Measurements from ENCODE around the gene SSB.
"Not testable (repeated sequence)": the region's sequence is repeated elsewhere in the genome, so short reads cannot be mapped to it uniquely, and the experiment has no call there.

Gene SSB

DNA sequence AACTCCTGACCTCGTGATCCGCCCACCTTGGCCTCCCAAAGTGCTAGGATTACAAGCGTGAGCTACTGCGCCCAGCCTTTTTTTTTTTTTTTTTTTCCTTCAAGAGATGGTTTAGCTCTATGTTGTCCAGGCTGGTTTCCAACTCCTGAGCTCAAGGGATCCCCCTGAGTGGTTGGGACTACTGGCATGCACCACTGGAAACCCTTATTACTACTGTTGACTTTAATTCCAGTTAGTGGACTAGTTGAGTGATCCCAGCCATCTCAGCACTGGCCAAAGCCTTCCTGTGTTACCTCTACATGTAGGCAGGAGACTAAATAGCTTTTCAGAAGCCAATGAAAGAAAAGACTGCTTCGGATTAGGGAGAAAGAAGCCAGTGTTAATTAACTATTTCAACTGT, 8.1 kb upstream of the SSB start:
- FAIRE-seq: no peak

DNA sequence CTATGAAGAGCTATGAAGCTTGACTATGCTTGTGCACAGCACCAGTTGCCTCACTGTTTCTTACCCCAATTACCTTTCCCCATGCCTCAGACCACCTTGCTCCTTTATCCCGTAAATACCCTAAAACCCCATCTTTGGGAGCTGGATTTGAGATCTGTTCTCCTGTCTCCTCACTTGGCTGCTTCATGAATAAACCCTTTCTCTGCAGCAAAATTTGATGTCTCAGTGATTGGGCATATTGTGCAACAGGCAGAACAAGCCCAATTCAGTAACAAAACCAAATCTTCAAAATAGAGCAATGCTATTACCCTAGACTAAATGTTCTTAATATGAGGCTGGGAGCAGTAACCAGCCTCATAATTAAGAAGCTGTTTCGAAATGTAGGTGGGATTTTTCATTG, 3.5 kb upstream of the SSB start:
- no peak for FAIRE-seq

DNA sequence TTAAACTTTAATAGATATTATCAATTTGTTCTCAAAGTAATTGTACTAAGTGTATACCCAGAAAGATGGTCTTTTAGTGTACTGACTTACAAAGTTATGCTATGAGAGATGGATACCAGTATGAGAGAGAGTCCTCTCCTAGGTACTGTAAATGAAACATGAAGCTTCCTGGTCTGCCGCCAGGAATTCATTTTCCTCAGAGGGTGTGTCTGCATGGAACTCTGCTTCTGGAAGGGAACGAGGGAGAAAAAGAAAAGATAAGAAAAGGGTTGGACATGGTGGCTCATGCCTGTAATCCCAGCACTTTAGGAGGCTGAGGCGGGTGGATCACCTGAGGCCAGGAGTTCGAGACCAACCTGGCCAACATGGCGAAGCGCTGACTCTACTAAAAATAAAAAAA, 2.2 kb upstream of the SSB start:
- FAIRE-seq: no peak

DNA sequence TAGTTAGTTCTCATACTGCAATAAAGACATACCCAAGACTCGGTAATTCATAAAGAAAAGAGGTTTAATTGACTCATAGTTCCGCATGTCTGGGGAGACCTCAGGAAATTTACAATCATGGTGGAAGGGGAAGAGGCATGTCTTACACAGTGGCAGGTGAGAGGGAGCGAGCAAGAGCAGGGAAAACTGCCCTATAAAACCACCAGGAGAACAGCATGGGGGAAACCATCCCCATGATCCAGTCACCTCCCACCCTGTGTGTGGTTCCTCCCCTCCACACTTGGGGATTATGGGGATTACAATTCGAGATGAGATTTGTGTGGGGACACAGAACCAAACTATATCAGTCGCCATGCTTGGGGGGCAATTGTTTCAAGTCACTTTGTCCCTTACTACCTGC, 1.1 kb upstream of the SSB start:
- FAIRE-seq: no peak

DNA sequence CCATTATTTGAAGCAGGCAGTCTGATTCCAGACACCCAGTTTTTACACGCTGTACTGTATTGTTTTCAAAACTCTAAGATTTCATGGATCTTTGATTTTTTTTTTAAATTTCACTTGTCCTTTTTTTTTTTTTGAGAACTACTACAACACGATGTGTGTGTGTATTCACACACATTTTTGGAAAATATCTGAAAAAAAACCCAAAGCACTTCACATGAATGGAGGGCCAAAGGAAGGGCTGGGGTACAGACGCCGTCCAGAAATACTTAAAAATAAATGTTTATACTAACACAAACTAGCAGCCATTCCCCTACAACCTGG, 314 bp upstream of the SSB start:
- FAIRE-seq: no peak

DNA sequence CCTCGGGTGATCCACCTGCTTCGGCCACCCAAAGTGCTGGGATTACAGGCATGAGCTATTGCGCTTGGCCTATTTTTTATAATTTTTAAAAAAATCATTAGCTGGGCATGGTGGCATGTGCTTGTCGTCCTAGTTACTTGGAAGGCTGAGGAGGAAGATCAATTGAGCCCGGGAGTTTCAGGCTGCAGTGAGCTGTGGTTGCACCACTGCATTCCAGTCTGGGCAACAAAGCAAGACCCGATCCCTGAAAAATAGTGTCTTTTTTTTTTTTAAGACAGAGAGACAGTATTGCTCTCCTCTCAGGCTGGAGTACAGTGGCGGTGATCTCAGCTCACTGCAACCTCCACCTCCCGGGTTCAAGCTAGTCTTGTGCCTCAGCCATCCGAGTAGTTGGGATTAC, 4.8 kb downstream of the SSB start:
- no peak for FAIRE-seq

DNA sequence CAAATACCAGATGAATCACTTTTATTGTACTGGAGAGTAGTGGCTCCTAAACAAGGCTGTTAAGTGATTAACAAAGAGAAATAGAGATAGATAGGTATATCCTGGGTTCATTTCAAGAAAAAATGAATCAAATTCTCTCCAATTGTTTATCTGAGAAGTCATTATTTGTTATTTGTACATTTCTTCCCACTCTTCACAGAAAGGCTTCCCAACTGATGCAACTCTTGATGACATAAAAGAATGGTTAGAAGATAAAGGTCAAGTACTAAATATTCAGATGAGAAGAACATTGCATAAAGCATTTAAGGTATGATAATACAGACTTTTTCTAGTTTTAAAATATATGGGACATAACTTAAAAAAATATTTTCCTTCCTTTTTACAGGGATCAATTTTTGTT, 7.9 kb downstream of the SSB start:
- no peak for FAIRE-seq

DNA sequence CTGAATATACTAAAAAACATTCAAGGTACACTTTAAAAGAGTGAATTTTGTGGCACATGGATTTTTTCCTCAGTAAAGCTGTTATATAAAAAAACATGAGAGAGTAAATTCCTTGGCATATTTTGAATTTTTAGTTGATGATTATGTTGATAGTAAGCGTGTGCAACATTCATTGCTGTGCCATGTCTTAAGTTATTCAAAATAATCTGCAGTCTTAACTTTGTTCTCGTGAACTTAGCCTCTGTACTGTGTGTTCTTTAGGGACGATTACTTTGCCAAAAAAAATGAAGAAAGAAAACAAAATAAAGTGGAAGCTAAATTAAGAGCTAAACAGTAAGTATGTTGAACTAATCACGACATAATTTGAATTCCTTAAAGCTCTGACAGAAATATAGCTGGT, 9.6 kb downstream of the SSB start:
- FAIRE-seq: no peak

DNA sequence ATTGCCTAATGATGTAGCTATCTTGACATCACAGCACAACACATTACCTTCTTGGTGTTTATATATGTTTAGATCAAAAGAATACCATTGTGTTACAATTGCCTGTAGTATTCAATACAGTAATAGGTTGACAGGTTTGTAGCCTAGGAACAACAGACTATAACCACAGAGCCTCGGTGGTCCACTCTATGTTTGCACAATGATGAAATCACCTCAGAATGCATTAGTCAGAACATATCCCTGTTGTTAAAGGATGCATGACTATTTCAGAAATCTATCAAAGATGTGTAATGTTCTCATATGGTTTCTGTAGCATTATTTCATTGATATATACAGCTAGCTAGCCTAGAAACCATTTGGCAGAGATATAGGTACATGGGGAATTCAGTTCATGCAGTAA, 17.2 kb downstream of the SSB start:
- no peak for FAIRE-seq

DNA sequence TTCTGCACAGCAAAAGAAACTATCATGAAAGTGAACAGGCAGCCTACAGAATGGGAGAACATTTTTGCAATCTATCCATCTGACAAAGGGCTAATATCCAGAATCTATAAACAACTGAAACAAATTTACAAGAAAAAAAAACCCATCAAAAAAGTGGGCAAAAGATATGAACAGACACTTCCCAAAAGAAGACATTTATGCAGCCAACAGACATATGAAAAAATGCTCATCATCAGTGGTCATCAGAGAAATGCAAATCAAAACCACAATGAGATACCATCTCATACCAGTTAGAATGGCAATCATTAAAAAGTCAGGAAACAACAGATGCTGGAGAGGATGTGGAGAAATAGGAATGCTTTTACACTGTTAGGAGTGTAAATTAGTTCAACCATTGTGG, 18.3 kb downstream of the SSB start:
- not testable (repeated sequence) for FAIRE-seq

DNA sequence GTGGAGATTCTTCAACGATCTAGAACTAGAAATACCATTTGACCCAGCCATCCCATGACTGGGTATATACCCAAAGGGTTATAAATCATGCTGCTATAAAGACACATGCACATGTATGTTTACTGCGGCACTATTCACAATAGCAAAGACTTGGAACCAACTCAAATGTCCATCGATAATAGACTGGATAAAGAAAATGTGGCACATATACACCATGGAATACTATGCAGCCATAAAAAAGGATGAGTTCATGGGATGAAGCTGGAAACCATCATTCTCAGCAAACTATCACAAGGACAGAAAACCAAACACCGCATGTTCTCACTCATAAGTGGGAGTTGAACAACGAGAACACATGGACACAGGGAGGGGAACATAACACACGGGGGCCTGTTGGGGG, 18.7 kb downstream of the SSB start:
- not testable (repeated sequence) for FAIRE-seq

DNA sequence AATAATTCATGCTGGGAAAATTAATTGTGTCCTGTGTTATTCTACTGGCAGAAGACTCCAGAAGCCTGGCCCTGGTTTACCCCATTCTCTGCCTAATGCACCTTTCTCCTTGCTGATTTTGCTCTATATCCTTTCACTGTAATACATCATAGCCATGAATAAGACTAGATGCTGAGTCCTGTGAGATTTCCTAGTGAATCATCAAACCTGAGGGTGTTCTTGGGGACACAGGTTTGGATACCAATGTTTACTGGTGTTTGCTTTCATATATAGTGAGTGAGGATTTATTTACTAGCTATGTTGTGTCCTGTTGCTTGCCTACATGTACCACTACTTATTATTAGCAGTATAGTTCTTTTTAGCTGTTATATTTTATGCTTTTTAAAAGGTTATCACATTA, 19.6 kb downstream of the SSB start:
- FAIRE-seq: no peak

DNA sequence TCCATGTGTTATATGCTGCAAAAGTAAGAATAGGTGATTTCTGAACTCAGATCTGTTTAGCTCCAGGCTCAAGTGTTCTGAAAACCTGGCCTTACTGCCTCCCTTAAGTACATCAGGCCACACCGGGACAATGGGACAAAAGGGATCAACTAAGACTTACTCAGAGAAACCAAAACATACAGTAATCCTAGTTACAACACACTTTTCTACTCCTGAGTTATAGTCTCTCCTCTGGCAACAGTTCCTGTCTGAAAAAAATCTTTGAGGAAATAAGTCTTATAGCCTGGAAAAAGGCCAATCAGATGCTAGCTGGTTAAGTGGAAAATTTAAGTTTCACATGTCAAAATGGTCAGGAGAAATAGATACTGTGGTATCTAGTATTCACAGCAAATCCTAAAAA, 20.4 kb downstream of the SSB start:
- FAIRE-seq: no peak

DNA sequence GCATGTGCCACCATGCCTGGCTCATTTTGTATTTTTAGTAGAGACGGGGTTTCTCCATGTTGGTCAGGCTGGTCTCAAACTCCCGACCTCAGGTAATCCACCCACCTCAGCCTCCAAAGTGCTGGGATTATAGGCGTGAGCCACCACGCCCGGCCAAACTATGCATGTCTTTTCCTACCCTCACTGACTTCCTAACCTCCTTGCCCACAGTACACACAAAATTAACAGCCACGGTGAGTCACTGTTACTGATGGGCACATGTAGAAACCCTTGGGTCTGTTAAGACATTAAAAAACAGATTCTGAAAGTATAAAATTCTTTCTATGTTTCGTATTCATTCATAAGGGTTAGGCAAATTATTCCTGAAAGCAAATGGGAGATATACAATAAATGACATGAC, 21.4 kb downstream of the SSB start:
- FAIRE-seq: not testable (repeated sequence)

DNA sequence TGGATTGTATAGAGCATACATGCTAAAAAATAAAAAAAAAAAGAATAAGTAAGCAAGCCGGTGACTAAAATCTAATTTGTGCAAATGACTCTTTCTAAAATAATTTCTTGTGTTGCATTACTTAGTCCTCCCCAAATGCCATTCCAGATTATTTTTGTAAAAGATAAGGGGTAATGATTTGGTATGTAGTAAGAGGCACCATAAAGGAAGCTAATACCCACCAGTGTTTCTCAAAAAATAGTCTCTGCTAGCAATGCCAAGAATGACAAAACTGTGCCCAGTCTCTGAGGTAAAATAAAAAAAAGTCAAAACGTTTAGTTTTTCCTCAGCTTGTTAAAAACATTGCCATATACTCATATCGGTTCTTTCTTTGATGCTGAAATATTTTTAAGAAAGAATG, 23.4 kb downstream of the SSB start:
- FAIRE-seq: no peak

DNA sequence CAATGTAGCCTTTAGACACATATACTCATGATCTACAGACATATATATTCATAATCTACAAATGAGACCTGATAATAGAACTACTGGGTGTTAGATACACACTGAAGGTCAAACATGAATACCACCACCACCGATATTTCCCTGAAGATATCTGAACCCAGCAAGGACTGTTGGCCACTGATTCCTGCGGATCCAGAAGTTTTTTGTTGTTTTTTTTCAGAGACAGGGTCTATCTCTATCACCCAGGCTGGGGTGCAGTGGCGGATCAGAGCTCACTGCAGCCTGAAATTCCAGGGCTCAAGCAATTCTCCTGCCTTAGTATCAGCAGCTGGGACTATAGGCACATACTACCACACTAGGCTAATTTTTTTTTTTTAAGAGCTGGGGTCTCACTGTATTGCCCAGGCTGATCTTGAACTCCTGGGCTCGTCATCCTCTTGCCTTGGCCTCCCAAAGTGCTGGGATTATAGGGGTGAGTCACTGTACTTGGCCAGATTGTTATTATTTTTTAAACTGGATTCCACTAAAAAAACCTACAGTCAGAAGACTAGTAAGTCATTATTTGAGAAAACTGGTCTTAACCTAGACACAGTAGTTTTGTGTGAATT, 24.2 kb downstream of the SSB start:
- FAIRE-seq: no peak

DNA sequence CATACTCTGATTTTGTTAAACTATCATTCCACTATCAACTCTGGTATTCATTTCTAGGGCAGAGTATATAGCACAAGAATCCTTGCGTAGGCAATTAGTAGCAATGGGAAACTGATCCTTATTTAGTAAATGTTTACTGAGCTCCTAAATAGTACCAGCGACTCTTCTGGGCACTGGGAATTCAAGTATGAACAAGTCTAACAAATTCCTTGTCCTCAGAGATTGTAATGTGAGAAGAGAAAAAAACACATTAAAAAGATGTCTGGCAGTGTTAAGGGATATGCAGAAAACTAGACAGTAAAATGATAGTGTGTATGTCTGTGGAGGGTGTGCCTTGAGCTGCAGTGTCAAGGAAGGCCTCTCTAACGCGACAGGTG, 25.3 kb downstream of the SSB start:
- no peak for FAIRE-seq

DNA sequence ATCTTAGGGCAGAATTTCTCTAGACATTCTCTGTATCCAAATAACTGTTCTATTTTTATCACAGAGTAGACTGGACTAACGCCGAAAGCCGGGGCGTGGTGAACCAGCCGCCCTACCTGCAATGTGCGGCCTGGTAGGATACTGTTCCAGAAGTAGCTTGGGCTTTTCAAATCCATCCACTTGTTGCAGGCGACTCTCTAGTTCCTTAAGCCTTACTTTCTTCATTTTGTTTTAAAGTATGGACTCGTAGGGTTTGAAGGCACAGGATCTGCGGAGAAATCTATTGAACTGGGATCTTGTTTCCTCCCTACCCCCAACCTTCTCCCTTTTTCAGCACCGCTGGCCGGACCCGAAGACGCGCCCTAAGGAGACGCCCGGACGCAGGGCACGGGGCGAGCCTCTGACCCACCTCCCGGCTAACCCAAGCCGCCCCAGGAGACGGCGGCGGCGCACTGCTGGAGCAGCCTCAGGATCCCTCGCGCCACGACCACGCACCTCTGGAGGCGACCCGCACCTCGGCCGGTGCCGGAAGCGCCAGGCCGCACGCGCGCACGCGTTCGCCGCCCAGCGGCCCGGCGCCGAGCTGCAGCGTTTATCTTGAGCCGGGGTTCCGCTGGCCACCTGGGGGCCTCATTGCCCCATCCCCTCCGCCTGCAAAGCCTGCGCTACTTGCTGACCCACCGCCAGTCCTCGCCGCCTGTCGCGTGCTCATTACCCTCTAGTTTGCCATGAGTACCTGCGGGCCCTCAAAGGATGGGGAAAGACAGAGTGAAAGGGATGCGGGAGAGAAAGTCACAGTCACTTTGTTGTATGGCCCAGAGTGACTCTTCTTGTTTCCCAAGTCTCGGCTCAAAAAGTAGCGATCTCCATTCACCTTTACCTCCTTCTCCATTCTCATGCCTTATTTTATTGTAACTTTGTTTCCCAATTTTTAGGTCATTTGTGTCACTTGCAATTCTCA, 26.0 kb downstream of the SSB start, which contains the start of gene METTL5:
Gene METTL5 (minus strand): TSS at position 533 of the 961 bp plus-strand sequence. CDS start 308 bp downstream, at position 225.
- FAIRE-seq: no peak

DNA sequence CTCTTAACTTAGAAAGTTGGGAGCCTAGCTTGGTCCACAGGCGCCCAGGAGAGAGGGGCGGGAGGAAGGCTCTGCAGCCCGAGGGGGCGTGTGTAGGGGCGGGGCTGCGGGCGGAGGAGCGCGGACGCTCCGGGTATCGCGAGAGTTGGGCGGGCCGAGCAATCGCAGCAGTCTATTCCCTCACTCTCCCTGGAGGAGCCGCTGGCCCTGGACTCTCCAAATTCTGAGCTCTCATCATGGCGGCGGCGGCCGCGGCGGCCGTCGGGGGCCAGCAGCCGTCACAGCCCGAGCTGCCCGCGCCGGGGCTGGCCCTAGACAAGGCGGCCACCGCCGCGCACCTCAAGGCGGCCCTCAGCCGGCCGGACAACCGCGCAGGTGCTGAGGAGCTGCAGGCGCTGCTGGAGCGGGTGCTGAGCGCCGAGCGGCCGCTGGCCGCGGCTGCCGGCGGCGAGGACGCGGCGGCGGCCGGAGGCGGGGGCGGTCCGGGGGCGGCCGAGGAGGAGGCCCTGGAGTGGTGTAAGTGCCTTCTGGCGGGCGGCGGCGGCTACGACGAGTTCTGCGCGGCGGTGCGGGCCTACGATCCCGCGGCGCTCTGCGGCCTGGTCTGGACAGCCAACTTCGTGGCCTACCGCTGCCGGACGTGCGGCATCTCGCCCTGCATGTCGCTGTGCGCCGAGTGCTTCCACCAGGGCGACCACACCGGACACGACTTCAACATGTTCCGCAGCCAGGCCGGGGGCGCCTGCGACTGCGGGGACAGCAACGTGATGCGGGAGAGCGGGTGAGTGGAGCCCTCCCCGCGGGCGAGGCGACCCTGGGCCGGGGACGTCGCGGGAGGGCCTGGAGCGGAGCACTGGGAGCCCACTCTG, 28.8 kb downstream of the SSB start, which contains the start of gene UBR3:
Gene UBR3 (plus strand): TSS at position 183 of the 869 bp plus-strand sequence. CDS start 54 bp downstream, at position 237.
- FAIRE-seq: no peak

DNA sequence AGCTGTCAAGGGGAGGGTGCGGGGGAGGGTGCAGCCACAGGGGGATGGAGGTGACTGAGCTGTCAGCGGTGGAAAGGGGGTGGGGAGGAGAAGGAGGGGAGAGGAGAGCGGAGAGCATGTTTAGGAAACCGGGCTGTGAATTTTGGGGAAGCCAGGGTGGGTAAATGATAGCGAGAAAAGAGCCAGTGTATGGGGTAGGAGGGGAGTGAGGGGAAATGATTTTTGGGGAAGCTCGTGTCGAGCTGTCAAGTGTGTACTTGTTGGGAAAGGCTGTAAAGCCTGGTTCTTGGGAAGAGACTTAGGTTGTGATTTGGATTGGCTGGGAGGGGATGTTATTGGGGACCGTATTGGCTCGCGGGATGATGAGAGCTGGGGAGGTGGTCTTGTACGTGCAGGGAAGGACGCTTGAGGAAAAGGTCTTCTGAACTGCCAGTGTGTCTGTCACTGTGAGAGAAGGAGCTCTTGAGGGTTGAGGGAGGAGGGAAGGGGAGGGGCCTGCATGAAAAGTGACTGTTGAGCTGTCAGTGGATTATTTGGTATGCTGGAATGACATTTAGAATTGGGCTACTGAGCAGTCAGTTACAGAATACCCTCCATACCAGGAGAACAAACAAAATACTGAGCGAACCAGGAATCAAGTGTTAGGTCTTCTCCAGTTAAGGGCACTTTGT, 29.6 kb downstream of the SSB start:
- no peak for FAIRE-seq

DNA sequence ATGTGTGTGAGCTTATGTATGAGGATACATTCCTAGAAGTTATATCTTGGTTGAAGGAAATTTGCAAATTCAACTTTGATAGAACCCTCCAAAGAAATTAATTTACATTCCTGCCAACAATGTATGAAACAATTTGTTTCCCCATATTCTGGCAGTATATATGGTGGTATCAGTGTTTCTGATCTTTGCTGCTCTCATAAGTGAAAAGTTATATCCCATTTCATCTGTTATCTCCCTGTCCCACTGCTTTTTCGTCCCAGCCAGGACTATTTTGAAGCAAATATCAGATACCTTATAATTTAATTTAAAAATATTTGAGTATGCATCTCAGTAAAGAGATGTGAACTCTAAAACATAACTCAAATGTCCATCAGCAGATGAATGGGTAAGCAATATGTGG, 35.7 kb downstream of the SSB start:
- no peak for FAIRE-seq

DNA sequence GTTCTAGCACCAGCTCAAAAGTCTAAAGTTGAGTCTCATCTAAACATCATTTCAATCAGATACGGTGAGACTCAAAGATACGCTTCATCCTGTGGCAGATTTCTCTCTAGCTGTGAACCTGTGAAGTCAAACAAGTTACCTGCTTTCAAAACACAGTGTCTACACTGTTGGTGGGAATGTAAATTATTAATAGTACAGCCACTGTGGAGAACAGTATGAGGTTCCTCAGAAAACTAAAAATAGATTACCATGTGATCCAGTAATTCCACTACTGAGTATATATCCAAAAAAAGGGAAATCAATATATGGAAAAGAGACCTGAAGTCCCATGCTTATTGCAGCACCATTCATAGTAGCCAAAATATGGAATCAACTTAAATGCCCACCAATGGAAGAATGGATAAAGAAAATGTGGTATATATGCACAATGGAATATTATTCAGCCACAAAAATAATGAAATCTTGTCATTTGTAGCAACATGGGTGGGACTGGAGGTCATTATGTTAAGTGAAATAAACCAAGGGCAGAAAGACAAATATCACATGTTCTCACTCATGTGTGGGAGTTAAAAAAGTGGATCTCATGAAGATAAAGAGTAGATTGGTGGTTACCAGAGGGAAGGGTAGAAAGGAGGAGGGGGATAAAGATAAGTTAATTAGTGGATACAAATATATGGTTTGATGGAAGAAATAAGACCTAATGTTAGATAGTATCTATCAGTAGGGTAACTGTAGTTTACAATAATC, 40.2 kb downstream of the SSB start:
- no peak for FAIRE-seq
